ENCODE results near the gene GOLPH3. TPM values are rescaled to one million over a fixed set of nuclear protein-coding genes. Genes with fewer than 3 reads are reported as not detected.

The GOLPH3 gene
- total and polyA plus RNA-seq, 2 of the 8 experiments (the other 6 are each of a cell fraction or from before 2014, with no cell fraction given) = 53.7 to 93.6 TPM

DNA sequence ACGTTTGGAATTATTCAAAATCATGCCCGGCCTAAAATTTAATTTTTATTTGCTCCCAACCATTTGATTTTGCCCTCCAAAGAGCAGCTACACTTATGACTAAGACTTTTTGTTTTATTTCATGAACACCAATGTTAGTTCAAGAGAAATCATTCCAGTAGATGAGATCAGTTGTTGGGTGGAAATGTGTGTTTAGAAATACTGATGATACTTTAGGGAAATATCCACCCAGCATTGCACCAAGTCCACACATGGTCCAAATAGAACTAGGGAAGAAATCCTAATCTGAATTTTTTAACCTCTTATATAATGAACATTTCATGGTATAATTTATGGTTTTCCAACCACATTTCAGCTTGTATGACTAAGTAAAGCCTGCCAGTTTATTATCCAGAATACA lies 28.3 kb upstream of the GOLPH3 start:
- H3K4ac ChIP-seq (replicated peaks; ENCODE audit: insufficient read length, low read depth, low read length) = no peak overlapping the region
- no peak overlapping the region for H3K18ac ChIP-seq (ENCODE audit: extremely low read depth, low read length)
- peaks cover 3 to 5% of the 10 kb centered on the region in 2 experiments; a peak in 2 of 4 replicates for H3K9me3 ChIP-seq (ENCODE audit: insufficient read depth in 2 of 2, low read depth in 1 of 2, low read length in 1 of 2)
- DNase-seq (ENCODE audit: low read depth in 1 of 2, low spot score in 2 of 2) (no peak), FAIRE-seq (no peak)
- H3K56ac ChIP-seq (replicated peaks; ENCODE audit: insufficient read length, low read depth, low read length) = no peak overlapping the region
- no peaks in the 10 kb centered on the region for H3K36me3 ChIP-seq (ENCODE audit: control insufficient read depth in 2 of 4, insufficient read depth in 4 of 4, low read length in 3 of 4)
- no peaks in the 10 kb centered on the region for H3K23me2 ChIP-seq (ENCODE audit: low read depth, low read length)
- no peak overlapping the region for H2BK5ac ChIP-seq (ENCODE audit: low read depth, low read length)
- no peak overlapping the region for H2AK5ac ChIP-seq (ENCODE audit: low read depth, low read length)
- H3K14ac ChIP-seq (ENCODE audit: insufficient read length) = no peak overlapping the region
- CTCF ChIA-PET (ENCODE audit: partially characterized antibody) = no interaction called here
- H2AFZ ChIP-seq (ENCODE audit: low read length) = no peak overlapping the region
- H4K5ac ChIP-seq (ENCODE audit: insufficient read length, low read depth, low read length) = no peak overlapping the region
- H3K27ac ChIP-seq (ENCODE audit: low read depth, low read length) = no peak overlapping the region
- no peak overlapping the region for H4K91ac ChIP-seq (replicated peaks; ENCODE audit: insufficient read length, low read length)
- no peak overlapping the region for H2BK12ac ChIP-seq (ENCODE audit: low read depth, low read length)
- no peaks in the 10 kb centered on the region for H3K27me3 ChIP-seq (replicated peaks in 1 of 4; ENCODE audit: control insufficient read depth in 3 of 4, extremely low read depth in 1 of 4, insufficient read depth in 3 of 4, low read length in 3 of 4)
- H3K79me2 ChIP-seq (ENCODE audit: control insufficient read depth in 1 of 2, insufficient read depth in 2 of 2, low read length in 2 of 2) = no peaks in the 10 kb centered on the region
- POLR2A ChIA-PET (ENCODE audit: partially characterized antibody) = no interaction called here
- 86% methylated on average over 2 of the region's 2 CpGs; no CpG with 5 or more reads in 1 of the 2 experiments for WGBS, 2 experiments (ENCODE audit: extremely low coverage in 1 of 2, insufficient coverage in 1 of 2, insufficient read length in 1 of 2, insufficient replicate concordance in 2 of 2, low coverage in 1 of 2, low lambda C conversion rate in 2 of 2, missing lambda C conversion rate in 1 of 2)
- no peak overlapping the region for H2BK20ac ChIP-seq (ENCODE audit: low read length)
- no peak overlapping the region for H3K9ac ChIP-seq (replicated peaks in 1 of 4; ENCODE audit: extremely low read depth in 1 of 4, low read depth in 3 of 4, low read length in 3 of 4)
- no peak overlapping the region for H2BK15ac ChIP-seq (ENCODE audit: low read length)
- no peaks in the 10 kb centered on the region for H4K20me1 ChIP-seq (replicated peaks in 1 of 2; ENCODE audit: control insufficient read depth in 1 of 2, insufficient read depth in 2 of 2, low read length in 2 of 2)
- H3K23ac ChIP-seq (ENCODE audit: insufficient read length) = no peak overlapping the region
- no peak overlapping the region for H3K4me3 ChIP-seq (ENCODE audit: extremely low read depth in 1 of 4, insufficient read depth in 2 of 4, low read depth in 3 of 4, low read length in 4 of 4)
- no peak overlapping the region for H2BK120ac ChIP-seq (replicated peaks; ENCODE audit: low read depth, low read length)
- no peaks in the 10 kb centered on the region for H3K79me1 ChIP-seq (ENCODE audit: low read depth, low read length)
- H3K4me1 ChIP-seq (replicated peaks in 1 of 4; ENCODE audit: control insufficient read depth in 3 of 4, insufficient read depth in 4 of 4, low read length in 3 of 4) = no peaks in the 10 kb centered on the region
- no peak overlapping the region for H4K8ac ChIP-seq (ENCODE audit: extremely low read depth, insufficient read depth, low read length)
- H3K4me2 ChIP-seq (ENCODE audit: insufficient read depth in 1 of 2, low read depth in 2 of 2, low read length in 2 of 2) = no peak overlapping the region
- TF ChIP-seq CBX5 (IDR thresholded peaks at IDR 0.05; ENCODE audit: low read depth, low read length) (no peak), RNF2 (IDR thresholded peaks at IDR 0.05; ENCODE audit: borderline replicate concordance, low read depth, low read length, missing control alignments, poor library complexity, severe bottlenecking) (no peak), ASH2L (IDR thresholded peaks at IDR 0.05; ENCODE audit: low read length) (no peak), MAFK (IDR thresholded peaks at IDR 0.05; ENCODE audit: low read depth, low read length) (no peak), TEAD4 (IDR thresholded peaks at IDR 0.05; ENCODE audit: low read depth, low read length) (no peak)

Data from H1 (cell line).